ENCODE measurements around the gene THADA. TPM values are rescaled to one million over a fixed set of nuclear protein-coding genes. Genes with fewer than 3 reads are reported as not detected.

The THADA gene
- total and polyA plus RNA-seq, 12 donors: 7.5 to 18.0 (median 15.2) TPM

DNA sequence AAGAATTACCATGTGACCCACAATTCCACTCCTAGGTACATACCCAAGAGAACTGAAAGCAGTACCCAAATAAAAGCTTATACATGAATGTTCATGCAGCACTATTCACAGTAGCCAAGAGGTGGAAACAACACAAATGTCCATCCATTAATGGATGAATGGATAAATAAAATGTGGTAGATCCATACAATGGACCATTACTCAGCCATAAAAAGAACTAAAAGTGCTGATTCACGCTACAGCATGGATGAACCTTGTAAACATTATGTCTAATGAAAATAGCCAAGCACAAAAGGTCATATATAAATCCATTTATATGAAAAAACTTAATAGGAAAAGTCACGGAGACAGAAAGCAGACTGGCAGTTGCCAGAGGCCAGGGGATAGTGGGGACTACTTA lies 345.8 kb downstream of the THADA start:
- 98 to 99% methylated on average over 2 of the region's 2 CpGs for WGBS, 2 donors
- H3K4me3 ChIP-seq: no peak overlapping the region
- H3K36me3 ChIP-seq: no peaks in the 10 kb centered on the region
- no peak overlapping the region for H3K27ac ChIP-seq
- DNase-seq (no peak), ATAC-seq (no peak)
- intact Hi-C loops (cut with DNase I): no loop called here
- H3K27me3 ChIP-seq: no peaks in the 10 kb centered on the region
- no peaks in the 10 kb centered on the region for H3K9me3 ChIP-seq
- H3K4me1 ChIP-seq: peaks cover 6 to 19% (median 12%) of the 10 kb centered on the region in 9 donors
- no peak for TF ChIP-seq CTCF (IDR thresholded peaks at IDR 0.05)

GRCh38 chr2:43248621-43249020 lies 347.2 kb downstream of the THADA start:
- H3K4me3 ChIP-seq: no peak overlapping the region
- H3K27me3 ChIP-seq: no peaks in the 10 kb centered on the region
- WGBS, 2 donors: 93 to 97% methylated on average over 7 of the region's 7 CpGs
- no peak overlapping the region for H3K27ac ChIP-seq
- intact Hi-C loops (cut with DNase I): loop anchor here in 1 of 10 donors (10.0 kb wide), 1 partner anchor 86 kb away; no protein-coding TSS in a partner anchor
- H3K9me3 ChIP-seq: no peaks in the 10 kb centered on the region
- H3K4me1 ChIP-seq: peaks cover 6 to 15% (median 11%) of the 10 kb centered on the region in 9 donors
- TF ChIP-seq CTCF (IDR thresholded peaks at IDR 0.05): no peak
- ATAC-seq (no peak), DNase-seq (no peak)
- peaks cover 0 to 9% (median 0%) of the 10 kb centered on the region in 9 donors for H3K36me3 ChIP-seq

DNA sequence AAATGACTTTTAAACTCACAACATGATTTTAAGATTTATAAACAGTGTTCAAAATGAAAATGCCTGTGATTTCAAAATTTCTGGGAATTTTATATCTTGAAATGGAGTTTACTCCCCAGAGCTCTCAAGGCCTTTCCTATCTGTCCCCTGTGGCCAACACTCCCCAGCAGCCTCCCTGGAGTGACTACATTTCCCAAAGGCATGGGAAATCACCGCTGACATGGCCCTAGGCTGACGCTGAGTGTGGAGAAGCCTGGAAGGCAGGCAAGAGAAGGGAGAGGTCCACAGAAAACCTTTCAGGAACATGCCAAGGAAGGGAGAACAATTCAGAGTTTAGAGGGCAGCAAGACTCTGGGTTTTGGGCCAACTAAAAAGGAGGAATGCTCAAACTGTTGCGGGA lies 349.2 kb downstream of the THADA start:
- H3K27me3 ChIP-seq: no peaks in the 10 kb centered on the region
- H3K9me3 ChIP-seq: no peaks in the 10 kb centered on the region
- H3K27ac ChIP-seq: no peak overlapping the region
- peaks cover 0 to 9% (median 0%) of the 10 kb centered on the region in 9 donors for H3K36me3 ChIP-seq
- intact Hi-C loops (cut with DNase I): loop anchor here in 1 of 10 donors (10.0 kb wide), 1 partner anchor 88 kb away; no protein-coding TSS in a partner anchor
- no peak overlapping the region for H3K4me3 ChIP-seq
- ATAC-seq (no peak), DNase-seq (no peak)
- TF ChIP-seq CTCF (IDR thresholded peaks at IDR 0.05): no peak
- 87 to 88% methylated on average over 3 of the region's 3 CpGs for WGBS, 2 donors
- H3K4me1 ChIP-seq: peaks cover 6 to 14% (median 11%) of the 10 kb centered on the region in 9 donors

- no peak for TF ChIP-seq CTCF (IDR thresholded peaks at IDR 0.05)
- H3K27ac ChIP-seq: no peak overlapping the region
- H3K36me3 ChIP-seq: peaks cover 0 to 9% (median 0%) of the 10 kb centered on the region in 9 donors
- DNase-seq (no peak), ATAC-seq (no peak)
- 88 to 93% methylated on average over 10 of the region's 10 CpGs for WGBS, 2 donors
- intact Hi-C loops (cut with DNase I): loop anchor here in 2 of 10 donors (5.0 to 10.0 kb wide), 2 partner anchors 93 to 251 kb away; no protein-coding TSS in a partner anchor
- H3K9me3 ChIP-seq: no peaks in the 10 kb centered on the region
- peaks cover 0 to 46% (median 7%) of the 10 kb centered on the region in 9 donors for H3K4me1 ChIP-seq
- H3K27me3 ChIP-seq: no peaks in the 10 kb centered on the region
- no peak overlapping the region for H3K4me3 ChIP-seq
Observed at GRCh38 chr2:43241558-43241957, 354.3 kb downstream of the THADA start.

All from heart right ventricle (tissue), 16 donors.